Progenitor cell of endocrine pancreas (in vitro differentiated cells): Measurements from ENCODE around the gene MYO1H. TPM values are rescaled to one million over a fixed set of nuclear protein-coding genes. Genes with fewer than 3 reads are reported as not detected.

ENCODE experiments used
- DNase-seq: peaks from one replicate; pipeline ENCODE4 v3.0.0; 2021; ENCODE audit warnings: low spot score; ENCODE audit not compliant: unreplicated experiment
- H3K27ac Mint-ChIP-seq: 2 replicates; pipeline ENCODE4 v1.8.0; 2021; ENCODE audit warnings: mild to moderate bottlenecking, moderate library complexity, mixed read lengths
- H3K27me3 Mint-ChIP-seq: 2 replicates; pipeline ENCODE4 v1.8.0; 2021; ENCODE audit warnings: mixed read lengths
- H3K36me3 Mint-ChIP-seq: 2 replicates; pipeline ENCODE4 v1.8.0; 2022; ENCODE audit warnings: mixed read lengths; ENCODE audit not compliant: insufficient read depth
- H3K4me1 Mint-ChIP-seq: 2 replicates; pipeline ENCODE4 v1.8.0; 2021; ENCODE audit warnings: low read depth, mixed read lengths
- H3K4me3 Mint-ChIP-seq: 2 replicates; pipeline ENCODE4 v1.8.0; 2021; ENCODE audit warnings: low read depth, mild to moderate bottlenecking, moderate library complexity, mixed read lengths
- H3K9me3 Mint-ChIP-seq: 2 replicates; pipeline ENCODE4 v1.8.0; 2021; ENCODE audit warnings: low read depth, mixed read lengths
- total RNA-seq: library from RNA; stranded (reverse); gene quantifications from 2 replicates; pipeline ENCODE4 v1.2.1, GENCODE V29; 2021
- TF ChIP-seq, protein P1 (sequence below): fragments of 200-600 bp; sonication (generic); IDR thresholded peaks from one replicate; pipeline ENCODE4 v1.5.0; 2021; ENCODE audit warnings: antibody characterized with exemption, mild to moderate bottlenecking; ENCODE audit not compliant: unreplicated experiment

MYO1H gene
- total RNA-seq, 1 donor from 2014 or later = 0.77 TPM

- no peak for DNase-seq
- Mint-ChIP-seq H3K27ac (no peak overlapping the region), H3K36me3 (peaks cover 32% of the 10 kb centered on the region), H3K4me1 (no peaks in the 10 kb centered on the region), H3K4me3 (no peak overlapping the region), H3K27me3 (no peaks in the 10 kb centered on the region), H3K9me3 (peaks cover 12% of the 10 kb centered on the region)
- TF ChIP-seq, protein P1, sequence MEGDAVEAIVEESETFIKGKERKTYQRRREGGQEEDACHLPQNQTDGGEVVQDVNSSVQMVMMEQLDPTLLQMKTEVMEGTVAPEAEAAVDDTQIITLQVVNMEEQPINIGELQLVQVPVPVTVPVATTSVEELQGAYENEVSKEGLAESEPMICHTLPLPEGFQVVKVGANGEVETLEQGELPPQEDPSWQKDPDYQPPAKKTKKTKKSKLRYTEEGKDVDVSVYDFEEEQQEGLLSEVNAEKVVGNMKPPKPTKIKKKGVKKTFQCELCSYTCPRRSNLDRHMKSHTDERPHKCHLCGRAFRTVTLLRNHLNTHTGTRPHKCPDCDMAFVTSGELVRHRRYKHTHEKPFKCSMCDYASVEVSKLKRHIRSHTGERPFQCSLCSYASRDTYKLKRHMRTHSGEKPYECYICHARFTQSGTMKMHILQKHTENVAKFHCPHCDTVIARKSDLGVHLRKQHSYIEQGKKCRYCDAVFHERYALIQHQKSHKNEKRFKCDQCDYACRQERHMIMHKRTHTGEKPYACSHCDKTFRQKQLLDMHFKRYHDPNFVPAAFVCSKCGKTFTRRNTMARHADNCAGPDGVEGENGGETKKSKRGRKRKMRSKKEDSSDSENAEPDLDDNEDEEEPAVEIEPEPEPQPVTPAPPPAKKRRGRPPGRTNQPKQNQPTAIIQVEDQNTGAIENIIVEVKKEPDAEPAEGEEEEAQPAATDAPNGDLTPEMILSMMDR = no peak
Measured at GRCh38 chr12:109491671-109492070, 144.0 kb downstream of the MYO1H start.

GRCh38 chr12:109492371-109492770 is 144.7 kb downstream of the MYO1H start:
- Mint-ChIP-seq H3K36me3 (peaks cover 33% of the 10 kb centered on the region), H3K27me3 (no peaks in the 10 kb centered on the region), H3K4me1 (no peaks in the 10 kb centered on the region), H3K27ac (no peak overlapping the region), H3K4me3 (no peak overlapping the region), H3K9me3 (peaks cover 12% of the 10 kb centered on the region)
- no peak for DNase-seq
- TF ChIP-seq, protein P1 = no peak

DNA sequence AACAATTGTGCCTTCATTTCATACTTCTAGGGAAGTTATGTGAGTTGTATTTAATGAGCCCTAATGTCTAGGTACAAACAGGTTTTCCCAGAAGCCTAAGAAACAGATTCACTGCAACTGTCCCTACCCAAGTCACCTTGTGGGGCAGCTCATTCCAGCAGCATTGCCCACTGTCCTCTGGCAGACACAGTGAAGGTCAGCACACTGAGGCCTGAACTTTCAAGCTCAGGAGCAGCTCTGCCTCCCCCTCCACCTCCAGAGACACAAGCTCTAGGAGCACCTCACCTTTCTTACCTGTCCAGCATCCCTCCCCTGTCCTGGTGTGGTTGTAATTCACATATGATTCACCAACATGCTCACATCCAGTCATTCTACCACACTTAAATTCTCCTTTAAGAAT is 145.4 kb downstream of the MYO1H start:
- Mint-ChIP-seq H3K27me3 (no peaks in the 10 kb centered on the region), H3K27ac (no peak overlapping the region), H3K9me3 (peaks cover 12% of the 10 kb centered on the region), H3K4me3 (no peak overlapping the region), H3K4me1 (no peaks in the 10 kb centered on the region), H3K36me3 (peaks cover 36% of the 10 kb centered on the region)
- DNase-seq = no peak
- TF ChIP-seq, protein P1 = no peak

- no peak for DNase-seq
- TF ChIP-seq, protein P1 = no peak
- H3K4me3 Mint-ChIP-seq = no peak overlapping the region
- H3K27ac Mint-ChIP-seq = no peak overlapping the region
- peaks cover 12% of the 10 kb centered on the region for H3K9me3 Mint-ChIP-seq
- H3K27me3 Mint-ChIP-seq = no peaks in the 10 kb centered on the region
- H3K4me1 Mint-ChIP-seq = no peaks in the 10 kb centered on the region
- peaks cover 36% of the 10 kb centered on the region for H3K36me3 Mint-ChIP-seq
Measured at GRCh38 chr12:109493938-109494337, 146.2 kb downstream of the MYO1H start.

GRCh38 chr12:109494348-109494881 is 146.7 kb downstream of the MYO1H start:
- no peak for DNase-seq
- Mint-ChIP-seq H3K4me1 (no peaks in the 10 kb centered on the region), H3K4me3 (no peak overlapping the region), H3K27me3 (no peaks in the 10 kb centered on the region), H3K9me3 (peaks cover 12% of the 10 kb centered on the region), H3K27ac (no peak overlapping the region), H3K36me3 (peaks cover 34% of the 10 kb centered on the region)
- TF ChIP-seq, protein P1 = no peak
